Lower leg skin (tissue), 4 donors: ENCODE results near the gene DLG2. TPM values are rescaled to one million over a fixed set of nuclear protein-coding genes. Genes with fewer than 3 reads are reported as not detected.

ENCODE experiments used
- DNase-seq, 2 donors: peaks; one replicate each; pipeline ENCODE4 v3.0.0-alpha.2; 2019; ENCODE audit warnings: low spot score in 2 of 2
- H3K4me3 ChIP-seq: fragments of 200-600 bp; sonication (generic); 2 replicates; pipeline ENCODE4 v1.5.1; 2017; ENCODE audit warnings: mild to moderate bottlenecking, low read depth; ENCODE audit not compliant: poor library complexity, severe bottlenecking
- POLR2A ChIP-seq, 2 donors: fragments of 450-650 bp; IDR thresholded peaks; one replicate each; pipeline ENCODE4 v1.6.1; 2016 to 2017; ENCODE audit warnings: antibody characterized with exemption in 2 of 2, mild to moderate bottlenecking in 1 of 2, moderate library complexity in 1 of 2
- WGBS, 2 donors: methylation state at CpG; one replicate each; pipeline ENCODE4 v1.1.5; 2018; 5-methylcytosine and 5-hydroxymethylcytosine counted together
- intact Hi-C: fragments of 100-400 bp; cut with DNase I; formaldehyde crosslinking; loops from one replicate; pipeline ENCODE4 v1.15.0; 2023; ENCODE audit warnings: low total_unique reads
- total RNA-seq, 4 donors: library from RNA; depleted of rRNA; stranded (reverse); fragments of >200 nt; gene quantifications; one replicate each; pipeline ENCODE4 v1.1.0, GENCODE V29; 2016
- TF ChIP-seq, protein P1 (sequence below), 3 donors: fragments of 450-650 bp; IDR thresholded peaks; one replicate each; pipeline ENCODE4 v1.5.1; 2016; ENCODE audit warnings: antibody characterized with exemption in 3 of 3, mild to moderate bottlenecking in 3 of 3, moderate library complexity in 2 of 3

Gene DLG2
- total RNA-seq, 4 donors from 2014 or later = 37.6 to 68.3 (median 46.0) TPM

DNA sequence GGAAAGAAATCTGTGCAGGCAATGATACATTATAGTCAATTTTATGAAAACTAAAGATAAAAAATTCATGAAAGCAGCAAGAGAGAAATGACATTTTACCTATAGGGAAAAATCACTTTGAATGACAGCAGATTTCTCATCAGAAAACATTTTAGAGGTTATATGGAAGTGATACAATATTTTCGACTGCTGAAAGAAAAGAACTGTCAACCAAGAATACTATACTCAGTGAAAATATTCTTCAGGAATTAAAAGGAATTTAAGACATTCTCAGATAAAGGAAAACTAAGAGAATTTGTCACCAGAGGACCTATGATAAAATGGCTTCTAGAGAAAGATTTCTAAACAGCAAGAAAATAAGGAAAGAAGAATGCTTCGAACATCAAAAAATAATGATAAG is 820.8 kb downstream of the DLG2 start:
- no peak for DNase-seq

DNA sequence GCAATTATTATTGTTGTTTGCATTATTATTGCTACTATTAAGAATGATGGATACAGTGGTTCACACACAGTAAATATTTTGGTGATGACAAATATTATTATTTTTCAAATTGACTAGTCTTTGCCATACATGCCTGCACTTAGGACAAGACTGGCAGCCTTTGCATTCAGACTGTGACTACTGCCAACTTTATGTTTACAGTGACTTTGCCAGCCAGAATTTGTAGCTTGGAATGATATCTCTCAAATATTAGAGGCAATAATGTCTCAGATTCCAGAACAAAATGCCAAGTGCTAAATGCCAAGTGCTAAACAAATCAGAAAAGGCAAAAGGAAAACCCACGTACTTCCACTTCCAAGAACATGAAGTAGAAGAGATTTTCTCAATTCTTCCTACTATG is 823.1 kb downstream of the DLG2 start:
- TF ChIP-seq POLR2A (IDR thresholded peaks at IDR 0.05) = no peak
- TF ChIP-seq, protein P1, sequence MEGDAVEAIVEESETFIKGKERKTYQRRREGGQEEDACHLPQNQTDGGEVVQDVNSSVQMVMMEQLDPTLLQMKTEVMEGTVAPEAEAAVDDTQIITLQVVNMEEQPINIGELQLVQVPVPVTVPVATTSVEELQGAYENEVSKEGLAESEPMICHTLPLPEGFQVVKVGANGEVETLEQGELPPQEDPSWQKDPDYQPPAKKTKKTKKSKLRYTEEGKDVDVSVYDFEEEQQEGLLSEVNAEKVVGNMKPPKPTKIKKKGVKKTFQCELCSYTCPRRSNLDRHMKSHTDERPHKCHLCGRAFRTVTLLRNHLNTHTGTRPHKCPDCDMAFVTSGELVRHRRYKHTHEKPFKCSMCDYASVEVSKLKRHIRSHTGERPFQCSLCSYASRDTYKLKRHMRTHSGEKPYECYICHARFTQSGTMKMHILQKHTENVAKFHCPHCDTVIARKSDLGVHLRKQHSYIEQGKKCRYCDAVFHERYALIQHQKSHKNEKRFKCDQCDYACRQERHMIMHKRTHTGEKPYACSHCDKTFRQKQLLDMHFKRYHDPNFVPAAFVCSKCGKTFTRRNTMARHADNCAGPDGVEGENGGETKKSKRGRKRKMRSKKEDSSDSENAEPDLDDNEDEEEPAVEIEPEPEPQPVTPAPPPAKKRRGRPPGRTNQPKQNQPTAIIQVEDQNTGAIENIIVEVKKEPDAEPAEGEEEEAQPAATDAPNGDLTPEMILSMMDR (IDR thresholded peaks at IDR 0.05) = no peak
- DNase-seq = no peak
- no peak overlapping the region for H3K4me3 ChIP-seq
- WGBS, 2 donors = 9 to 22% methylated on average over 1 of the region's 1 CpG
- intact Hi-C loops = no loop called here

More for the DNA sequence above, 820.8 kb downstream of the DLG2 start:
- TF ChIP-seq POLR2A (IDR thresholded peaks at IDR 0.05) = no peak
- TF ChIP-seq, protein P1 (IDR thresholded peaks at IDR 0.05) = no peak
- intact Hi-C loops = no loop called here
- H3K4me3 ChIP-seq = no peak overlapping the region
- WGBS, 2 donors = 91 to 97% methylated on average over 2 of the region's 2 CpGs

DNA sequence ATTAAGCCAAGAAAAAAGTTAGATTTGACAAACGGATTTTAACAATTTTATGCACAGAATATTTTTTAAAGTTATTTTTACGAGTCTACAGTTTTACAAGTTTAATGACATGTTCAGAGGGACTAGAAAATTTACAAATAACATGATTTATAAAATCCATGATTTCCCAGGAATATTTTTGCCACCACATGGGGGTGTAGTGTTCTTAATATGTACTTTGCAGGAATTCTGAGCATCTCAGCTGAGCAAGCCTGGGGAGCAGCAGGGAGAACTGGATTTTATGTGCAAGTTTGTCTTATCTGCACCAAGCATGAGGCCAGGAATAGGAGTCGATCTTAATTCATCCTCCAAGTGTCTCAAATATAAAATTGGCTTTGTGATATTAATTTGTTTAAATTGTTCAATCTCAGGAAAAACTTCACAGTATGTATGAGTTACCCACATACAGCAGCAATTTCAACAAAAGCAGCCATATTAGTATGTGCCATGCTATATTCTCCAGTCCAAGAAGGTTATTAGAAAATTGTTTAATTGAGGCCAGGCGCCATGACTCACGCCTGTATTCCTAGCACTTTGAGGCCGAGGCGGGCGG is 826.3 kb downstream of the DLG2 start:
- H3K4me3 ChIP-seq = no peak overlapping the region
- WGBS, 2 donors = 75 to 81% methylated on average over 8 of the region's 8 CpGs
- no peak for TF ChIP-seq POLR2A (IDR thresholded peaks at IDR 0.05)
- TF ChIP-seq, protein P1 (IDR thresholded peaks at IDR 0.05) = no peak
- intact Hi-C loops = no loop called here
- no peak for DNase-seq

DNA sequence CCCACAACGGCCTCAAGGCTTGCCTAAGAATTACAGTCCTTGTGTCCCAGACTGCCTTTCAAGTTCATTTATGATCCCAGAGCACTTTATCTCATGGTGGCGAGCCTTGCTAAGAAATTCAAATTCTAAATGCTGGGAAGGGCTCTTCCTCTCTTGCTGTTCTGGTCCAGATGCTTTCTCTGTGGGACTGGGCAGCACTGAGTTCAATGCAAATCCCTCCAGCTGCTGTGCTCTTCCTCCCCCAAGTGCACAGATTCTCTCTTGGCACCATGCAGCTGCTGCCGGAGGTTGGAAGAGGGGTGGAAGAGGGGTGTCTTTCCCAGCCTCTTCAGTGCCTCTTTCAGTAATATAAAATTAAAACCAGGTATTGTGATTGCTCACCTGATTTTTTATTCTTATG is 828.0 kb downstream of the DLG2 start:
- H3K4me3 ChIP-seq = no peak overlapping the region
- TF ChIP-seq, protein P1 (IDR thresholded peaks at IDR 0.05) = no peak
- no peak for TF ChIP-seq POLR2A (IDR thresholded peaks at IDR 0.05)
- intact Hi-C loops = no loop called here
- WGBS, 2 donors = 60 to 69% methylated on average over 3 of the region's 3 CpGs
- DNase-seq = no peak

DNA sequence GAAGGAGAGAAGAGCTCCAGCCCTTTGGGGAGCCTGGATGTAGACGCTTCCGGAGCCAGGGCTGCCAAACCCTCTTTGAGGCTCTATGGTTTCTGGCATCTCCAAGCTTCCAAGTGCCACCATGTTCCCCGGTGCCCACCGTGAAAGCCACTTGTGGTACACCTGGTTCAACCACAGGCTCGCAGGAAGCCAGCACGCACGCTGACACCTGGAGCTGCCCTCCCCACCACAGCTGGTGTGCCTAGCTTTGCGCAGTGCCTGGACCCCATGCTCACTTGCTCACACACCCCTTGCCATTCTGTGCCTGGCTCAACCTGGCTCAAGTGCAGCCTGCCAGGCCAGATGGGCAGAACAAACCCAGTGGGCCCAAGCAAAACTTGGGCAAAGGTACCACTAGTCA is 831.4 kb downstream of the DLG2 start:
- intact Hi-C loops = no loop called here
- H3K4me3 ChIP-seq = no peak overlapping the region
- TF ChIP-seq, protein P1 (IDR thresholded peaks at IDR 0.05) = no peak
- TF ChIP-seq POLR2A (IDR thresholded peaks at IDR 0.05) = no peak
- DNase-seq = no peak
- WGBS, 2 donors = 91 to 95% methylated on average over 8 of the region's 8 CpGs
